GM21576 (cell line): Measurements from ENCODE around the gene GNPDA1.
A peak's percentile ranks its signal among the peaks of the same experiment; 100 is the strongest.
"Not testable (repeated sequence)": the region's sequence is repeated elsewhere in the genome, so short reads cannot be mapped to it uniquely, and the experiment has no call there.

Experiments used
- ATAC-seq: cut with Tn5 transposase; IDR thresholded peaks from one replicate; pipeline ENCODE4 v1.9.1; 2021; ENCODE audit warnings: mild to moderate bottlenecking, moderate library complexity; ENCODE audit not compliant: unreplicated experiment

Gene GNPDA1

DNA sequence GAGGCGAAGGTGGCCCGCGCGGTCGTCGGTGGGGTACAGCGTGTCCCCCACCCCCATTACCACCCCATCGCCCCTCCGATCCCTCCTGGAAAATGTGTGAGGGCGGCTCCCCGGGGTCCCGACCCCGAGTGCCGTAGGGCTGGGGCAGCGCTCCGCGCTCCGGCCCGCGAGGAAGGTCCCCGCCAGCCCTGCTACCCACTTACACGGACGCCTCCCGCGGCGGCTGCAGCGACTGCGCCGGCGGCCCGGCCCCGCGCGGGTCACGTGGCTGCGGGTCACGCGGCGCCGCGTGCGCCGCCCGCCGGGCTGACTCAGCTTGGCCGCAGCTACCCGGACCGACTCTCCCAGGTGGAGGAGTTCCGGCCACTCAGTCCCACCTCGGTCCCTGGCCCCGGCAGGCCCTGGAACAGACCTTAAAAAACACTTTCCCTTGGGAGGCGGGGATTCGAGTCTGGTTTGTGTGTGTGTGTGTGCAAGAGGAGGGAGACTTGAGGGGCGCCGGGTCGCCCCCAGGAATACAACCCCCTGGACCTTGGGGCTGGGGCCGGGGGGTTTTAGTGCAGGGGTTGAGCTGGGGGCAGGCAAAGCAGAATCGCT is at the start of gene GNPDA1:
GNPDA1 (minus strand) TSS at position 236 of the 597 bp plus-strand sequence. CDS start 992 bp downstream, outside the sequence.
- ATAC-seq: peak; percentile 56

DNA sequence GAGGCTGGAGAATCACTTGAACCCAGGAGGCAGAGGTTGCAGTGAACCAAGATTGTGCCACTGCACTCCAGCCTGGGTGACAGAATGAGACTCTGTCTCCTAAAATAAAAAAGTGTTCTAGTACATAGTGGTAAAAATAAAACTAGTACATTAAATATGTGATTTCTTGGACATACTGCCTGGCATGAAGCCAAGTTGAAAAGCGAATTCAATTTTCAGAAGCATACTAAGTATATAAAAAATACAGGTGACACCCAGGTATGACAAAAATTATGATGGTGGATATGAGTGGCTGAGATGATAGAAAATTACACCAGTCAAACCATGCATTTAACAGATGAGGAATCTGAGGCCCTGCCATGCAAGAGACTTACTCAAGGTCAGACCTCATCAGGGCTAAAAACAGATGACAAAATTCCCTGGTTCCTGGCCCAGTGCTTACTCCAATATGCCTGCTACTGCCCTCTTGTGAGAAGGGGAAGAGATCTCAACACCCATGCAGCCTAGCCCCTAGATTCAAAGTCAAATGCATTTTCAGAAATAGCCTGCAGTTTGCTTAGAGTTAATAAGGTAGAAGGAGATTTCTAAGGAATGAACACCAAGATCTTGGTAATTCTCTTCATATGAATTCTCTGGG is 46.6 kb upstream of the GNPDA1 start:
- ATAC-seq: no peak

DNA sequence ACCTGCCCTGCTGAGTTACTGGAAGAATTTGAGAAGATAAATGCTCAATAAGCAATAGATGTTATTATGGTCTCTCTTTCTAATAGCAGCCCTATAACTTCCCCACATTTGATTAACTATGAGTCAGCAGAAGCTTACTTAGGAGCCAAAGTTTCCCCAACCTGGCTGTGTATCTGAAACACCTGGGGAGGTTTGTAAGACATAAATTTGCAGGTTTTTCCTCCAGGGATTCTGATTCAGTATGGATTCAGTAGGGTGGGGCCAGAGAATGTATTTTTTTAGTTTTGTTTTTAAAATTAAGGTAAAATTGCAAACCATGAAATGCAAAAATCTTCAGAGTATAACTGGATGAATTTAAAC is 44.9 kb upstream of the GNPDA1 start:
- ATAC-seq: no peak

DNA sequence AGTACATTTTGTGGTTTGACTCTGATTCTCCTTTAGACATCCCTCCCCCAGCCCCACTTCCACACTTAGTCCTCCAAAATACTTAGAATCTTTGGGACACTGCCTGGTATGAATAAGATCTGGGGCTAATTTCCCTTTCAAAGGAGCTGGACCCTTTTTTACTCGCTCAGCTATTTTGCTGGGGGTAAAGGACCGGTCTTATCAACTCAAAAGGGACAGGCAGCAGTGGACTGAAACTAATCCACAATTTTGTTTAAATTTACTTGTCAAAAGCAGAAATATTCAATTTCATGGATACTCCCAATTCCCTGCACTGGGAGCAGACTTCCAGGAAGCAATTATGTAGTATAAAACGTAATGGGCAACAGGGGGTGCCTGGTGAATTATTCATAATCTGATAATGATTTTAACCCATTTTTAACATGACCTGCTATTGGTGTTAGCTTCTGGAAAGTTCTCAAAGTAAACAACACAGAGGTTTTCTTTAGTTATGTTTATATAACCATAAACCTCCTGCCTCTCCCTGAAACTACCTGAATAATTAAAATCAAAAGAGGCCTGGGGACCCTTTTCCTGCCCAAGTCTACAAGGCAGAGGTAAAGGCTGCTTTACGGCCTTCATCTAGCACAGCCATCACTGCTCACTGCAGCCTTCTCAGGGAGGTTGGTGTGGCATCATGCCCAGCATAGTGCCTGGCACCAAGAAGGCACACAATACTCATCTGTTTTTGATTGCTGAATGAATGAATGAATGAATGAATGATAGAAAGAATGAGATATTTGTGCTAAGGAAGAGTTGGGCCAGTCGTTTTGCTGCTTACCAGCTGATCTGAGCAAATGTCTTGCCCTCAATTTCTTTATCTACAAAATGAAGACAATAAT is 44.2 kb upstream of the GNPDA1 start:
- no peak for ATAC-seq

DNA sequence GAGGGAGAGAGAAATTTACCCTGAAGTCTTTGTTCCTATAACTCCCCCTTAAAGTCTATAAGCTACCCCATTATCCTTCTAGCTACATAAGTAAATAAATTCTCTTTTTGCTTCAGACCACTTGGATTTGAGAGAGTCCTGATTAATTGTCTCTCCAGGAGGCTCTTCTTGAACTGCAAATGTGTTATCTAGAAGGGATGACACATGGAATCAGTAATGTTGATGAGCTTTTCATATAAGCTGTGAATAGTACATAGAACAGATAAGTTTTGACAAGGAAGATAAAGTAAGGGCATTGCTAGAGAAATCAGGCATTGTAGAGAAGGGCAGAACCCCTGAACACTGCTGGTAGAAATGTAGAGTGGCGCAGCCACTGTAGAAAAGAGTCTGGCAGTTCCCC is 42.5 kb upstream of the GNPDA1 start:
- ATAC-seq: no peak

DNA sequence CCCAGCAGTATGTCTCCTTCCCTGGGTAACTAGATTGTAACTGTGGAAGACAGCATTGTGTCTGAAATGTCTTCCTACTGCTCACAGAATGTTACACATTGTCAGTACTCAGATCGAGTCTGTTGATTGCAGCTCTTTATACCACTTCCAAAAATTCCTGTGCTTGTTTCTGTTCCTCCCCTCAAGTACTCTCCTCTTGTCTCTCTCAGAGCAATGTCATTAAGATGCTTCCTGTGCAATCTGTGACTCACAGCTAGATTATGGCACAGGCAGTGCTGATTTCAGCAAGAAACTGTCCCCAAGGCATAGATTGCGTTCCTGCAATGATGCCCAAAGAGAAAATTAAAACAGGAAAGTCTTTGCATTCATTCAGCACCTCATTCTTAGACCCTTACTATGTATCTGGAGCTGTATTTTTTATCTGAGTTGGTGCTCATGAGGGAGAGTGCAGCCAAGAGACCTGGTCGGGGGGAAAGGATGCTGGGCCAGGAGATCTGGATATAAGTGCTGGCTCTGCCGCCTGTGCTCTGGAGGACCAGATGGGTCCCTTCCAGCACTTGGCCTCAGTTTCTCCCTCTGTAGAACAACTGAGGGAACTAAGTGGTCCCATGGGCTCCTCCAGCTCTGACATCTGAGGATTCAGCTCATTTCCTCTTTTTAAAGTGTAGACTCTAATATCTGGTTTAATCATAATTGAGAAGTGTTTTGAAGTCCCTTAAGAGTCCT is 40.8 kb upstream of the GNPDA1 start:
- no peak for ATAC-seq

DNA sequence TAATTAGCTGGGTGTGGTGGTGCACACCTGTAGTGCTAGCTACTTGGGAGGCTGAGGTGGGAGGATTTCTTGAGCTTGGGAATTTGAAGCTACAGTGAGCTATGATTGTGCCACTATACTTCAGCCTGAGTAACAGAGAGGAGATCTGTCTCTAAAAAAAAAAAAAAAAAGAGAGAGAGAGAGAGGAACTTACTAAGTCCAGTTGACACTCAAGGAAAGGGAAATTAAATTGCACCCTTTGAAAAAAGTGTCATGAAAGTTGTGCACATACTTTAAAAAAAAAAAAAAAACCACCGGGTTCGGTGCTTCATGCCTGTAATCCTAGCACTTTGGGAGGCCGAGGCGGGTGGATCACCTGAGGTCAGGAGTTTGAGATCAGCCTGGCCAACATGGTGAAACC is 39.2 kb upstream of the GNPDA1 start:
- ATAC-seq: not testable (repeated sequence)

DNA sequence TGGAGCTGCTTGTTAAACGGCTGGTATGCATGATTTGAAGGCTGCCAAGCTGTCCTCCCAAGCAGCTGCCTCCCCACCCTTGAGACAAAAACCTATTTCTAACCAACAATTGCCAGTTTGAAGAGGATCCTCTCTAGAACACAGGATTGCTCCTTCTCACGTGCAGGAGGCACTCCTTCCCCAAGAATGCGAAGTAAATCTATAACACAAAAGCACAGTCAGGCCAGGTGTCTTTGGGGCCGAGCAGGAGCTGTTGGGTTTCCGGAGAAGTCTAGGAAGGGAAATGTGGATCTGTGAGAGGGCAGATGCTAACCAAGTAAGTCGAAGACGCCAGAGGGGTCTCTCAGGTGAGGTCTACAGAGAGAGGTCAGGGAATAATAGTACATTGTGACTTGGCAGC is 35.4 kb upstream of the GNPDA1 start:
- no peak for ATAC-seq

DNA sequence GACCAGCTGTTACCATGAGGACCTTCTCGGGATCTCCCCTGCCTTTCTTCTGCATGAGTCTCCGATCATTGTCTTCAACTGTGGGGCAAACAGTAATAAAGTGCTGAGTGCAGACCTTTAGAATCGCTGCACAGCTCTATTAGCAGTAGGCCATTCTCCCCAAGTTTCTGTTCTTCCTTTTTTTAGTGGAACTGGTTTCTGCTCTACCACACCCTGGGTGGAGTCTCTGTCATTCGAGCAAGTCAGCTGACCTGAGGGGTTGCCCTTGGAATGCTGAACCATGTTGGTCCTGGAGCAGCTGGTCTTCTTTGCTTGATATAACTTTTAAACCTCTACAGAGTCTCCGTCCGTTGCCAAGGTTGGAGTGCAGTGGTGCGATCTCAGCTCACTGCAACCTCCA is 33.4 kb upstream of the GNPDA1 start:
- no peak for ATAC-seq

DNA sequence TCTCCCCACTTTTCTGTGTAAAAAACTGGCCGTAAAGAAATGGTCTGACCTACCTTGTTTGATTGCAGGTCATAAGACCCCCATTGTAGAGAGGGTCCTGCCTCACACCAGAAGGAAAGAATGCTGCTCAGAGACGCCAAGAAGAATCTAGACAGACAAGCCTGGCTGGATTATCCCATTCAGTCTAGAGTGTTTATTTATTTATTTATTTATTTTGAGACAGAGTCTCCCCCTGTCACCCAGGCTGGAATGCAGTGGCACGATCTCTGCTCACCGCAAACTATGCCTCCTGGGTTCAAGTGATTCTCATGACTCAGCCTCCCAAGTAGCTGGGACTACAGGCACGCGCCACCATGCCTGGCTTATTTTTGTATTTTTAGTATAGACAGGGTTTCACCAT is 28.1 kb upstream of the GNPDA1 start:
- not testable (repeated sequence) for ATAC-seq

DNA sequence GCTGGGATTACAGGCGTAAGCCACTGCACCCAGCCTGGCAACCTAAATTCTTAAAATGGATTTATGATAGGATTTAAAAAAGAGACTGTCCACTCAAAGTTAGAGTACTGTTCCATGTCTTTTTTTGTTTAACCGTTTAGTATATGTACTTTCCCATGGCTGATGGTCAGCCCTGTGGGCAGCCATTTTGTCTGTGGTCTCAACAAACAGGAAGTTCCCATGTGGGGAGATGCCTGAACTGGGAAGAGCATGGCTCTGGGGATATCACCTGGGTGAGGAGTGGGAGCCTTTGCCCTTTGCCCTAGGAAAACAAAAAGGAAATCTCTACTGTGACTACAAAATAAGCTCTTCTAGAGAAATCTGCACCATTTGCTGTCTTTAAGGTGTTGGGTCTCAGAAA is 27.5 kb upstream of the GNPDA1 start:
- no peak for ATAC-seq

DNA sequence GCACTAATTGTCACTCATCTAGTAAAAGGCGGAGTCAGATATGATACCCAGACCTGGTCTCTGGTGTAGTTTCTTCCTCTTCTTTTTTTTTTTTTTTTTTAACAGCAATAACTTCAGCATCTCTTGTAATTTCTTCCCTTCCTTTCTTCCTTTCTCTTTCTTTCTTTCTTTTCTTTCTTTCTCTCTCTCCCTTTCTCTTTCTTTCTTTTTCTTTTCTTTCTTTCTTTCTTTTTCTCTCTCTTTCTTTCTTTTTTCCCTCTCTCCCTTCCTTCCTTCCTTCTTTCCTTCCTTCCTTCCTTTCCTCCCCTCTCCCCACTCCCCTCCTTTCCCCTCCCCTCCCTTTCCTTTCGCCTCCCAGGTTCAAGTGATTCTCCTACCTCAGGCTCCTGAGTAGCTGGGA is 25.9 kb upstream of the GNPDA1 start:
- ATAC-seq: no peak

DNA sequence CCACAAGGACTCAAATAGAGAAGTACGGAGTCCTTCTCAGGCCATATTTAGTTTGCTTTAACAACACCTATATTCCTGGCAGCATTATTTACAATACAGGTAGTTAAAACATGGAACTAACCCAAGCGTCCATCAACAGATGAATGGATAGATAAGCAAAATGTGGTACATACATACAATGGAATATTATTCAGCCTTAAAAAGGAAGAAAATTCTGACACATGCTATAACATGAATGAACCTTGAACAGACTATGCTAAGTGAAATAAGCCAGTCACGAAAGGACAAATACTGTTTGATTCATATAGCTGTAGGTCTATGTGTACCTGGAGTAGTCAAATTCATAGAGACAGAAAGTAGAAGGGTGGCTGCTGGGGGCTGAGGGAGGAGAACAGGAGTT is 24.8 kb upstream of the GNPDA1 start:
- not testable (repeated sequence) for ATAC-seq

DNA sequence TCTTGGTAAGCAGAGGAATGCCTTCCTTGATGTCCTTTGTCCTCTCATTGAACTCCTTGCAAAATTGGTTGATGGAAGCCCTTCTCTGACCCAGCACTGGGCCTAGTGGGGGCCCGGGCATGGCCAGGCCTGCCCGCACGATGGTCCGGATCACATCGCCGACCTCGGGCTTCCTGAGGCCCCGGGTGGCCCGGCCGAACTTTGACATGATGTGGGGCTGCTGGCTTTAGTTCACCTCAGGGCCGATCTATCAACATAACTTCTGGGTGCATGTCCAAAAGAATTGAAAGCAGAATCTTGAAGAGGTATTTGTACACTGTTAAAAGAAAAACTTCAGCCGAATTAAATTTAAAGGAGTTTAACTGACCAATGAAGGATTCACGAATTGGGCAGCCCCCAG is 24.1 kb upstream of the GNPDA1 start:
- no peak for ATAC-seq

DNA sequence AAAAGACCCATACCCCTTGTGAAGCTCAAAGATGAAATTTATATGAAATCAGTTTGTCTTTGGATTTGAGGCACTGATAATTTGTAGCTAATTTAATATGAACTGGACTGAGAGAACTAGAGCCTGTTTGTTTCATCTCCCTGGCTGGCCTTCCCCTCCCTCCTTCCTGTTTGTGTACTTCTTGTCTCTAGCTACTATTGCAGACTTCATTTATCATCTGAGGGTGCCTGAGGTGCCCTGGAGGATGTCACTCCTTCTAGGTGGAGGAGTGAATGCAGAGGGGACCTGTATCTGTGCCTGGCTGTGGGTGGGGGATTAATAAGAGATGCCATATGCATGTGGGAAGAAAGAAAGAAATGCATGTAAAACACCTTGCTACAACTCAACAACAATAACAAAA is 22.2 kb upstream of the GNPDA1 start:
- ATAC-seq: no peak

DNA sequence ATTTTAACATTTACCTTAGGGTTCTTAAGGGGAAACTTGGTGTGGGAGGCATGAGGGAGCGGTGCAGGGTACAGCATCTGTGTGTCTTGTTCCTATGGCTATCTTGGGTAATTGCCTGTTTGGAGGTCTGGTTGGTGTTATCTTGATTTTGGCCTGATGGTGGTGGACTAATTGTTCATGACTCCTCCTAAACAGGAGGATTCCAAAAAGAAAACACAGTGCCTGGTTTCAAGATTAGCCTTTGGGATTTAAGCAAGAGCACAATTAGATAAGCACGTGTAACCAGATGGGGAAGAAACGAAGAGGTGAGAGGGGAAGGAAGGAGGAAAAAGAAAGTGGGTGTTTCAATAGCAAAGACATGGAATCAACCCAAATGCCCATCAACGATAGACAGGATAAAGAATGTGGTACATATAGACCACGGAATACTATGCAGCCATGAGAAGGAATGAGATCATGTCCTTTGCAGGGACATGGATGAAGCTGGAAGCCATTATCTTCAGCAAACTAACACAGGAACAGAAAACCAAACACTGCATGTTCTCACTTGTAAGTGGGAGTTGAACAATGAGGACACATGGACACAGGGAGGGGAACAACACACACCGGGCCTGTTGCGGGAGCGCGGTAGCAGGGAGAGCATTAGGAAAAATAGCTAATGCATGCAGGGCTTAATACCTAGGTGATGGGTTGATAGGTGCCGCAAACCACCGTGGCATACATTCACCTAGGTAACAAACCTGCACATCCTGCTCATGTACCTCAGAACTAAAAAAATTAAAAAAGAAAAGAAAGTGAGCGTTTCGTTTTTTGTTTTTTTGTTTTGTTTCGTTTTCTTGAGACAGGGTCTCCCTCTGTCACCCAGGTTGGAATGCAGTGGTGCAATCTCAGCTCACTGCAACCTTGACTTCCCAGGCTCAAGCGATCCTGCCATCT is 21.1 kb upstream of the GNPDA1 start:
- ATAC-seq: not testable (repeated sequence)

DNA sequence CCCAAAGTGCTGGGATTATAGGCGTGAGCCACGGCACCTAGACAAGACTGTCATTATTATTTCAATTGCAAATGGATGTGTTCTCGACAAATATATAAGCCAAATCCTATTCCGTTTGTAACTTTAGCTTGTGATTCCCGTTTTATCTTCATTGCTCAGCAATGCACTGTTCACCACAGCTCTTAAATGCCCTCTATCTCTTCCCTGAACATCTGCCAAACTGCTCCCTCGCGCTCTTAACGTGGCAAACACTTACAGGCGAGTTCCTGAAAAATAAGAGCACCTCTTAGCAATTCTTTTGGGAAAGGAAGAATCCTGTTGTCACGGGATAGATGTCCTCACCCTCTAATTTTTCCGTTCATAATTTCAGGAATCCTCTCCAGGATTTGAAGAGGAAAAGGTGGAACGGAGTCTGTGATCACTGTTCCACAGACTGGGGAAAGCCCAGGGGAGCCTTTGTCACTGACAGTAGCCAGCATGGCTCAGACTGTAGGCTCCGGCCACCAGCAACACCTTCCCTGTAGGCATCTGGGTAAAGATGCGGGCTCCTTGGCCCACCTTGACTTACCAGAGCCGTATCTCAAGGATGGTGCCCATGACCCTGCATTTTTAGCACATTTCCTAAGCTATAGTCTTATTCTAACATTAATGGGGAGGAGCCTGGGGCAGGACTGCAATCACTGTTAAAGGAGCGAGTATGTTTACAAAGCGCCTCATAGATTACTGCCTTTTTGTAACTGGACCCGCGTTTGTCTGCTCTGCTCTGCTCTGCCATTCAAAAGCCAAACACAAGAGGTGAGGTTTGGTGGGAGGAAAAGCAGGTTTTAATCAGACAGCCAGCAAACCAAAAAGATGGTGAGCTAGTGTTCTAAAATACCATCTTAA is 20.2 kb upstream of the GNPDA1 start:
- ATAC-seq: no peak

DNA sequence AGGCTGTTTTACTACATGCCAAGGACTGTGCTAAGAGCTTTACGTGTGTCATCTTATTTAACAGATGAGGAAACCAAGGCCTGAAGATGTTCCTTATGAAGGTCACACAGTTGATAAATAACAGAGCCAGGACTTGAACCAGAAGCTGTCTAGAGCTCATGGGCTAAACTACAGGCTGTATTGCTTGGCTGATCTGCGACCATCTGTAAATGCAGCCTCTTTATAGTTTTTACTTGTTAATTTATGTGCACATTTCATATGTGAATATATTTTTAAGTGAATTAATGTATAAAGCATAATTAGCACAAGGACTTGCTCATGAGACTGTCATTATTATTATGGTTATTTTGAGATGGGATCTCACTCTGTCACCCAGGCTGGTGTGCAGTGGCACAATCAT is 19.3 kb upstream of the GNPDA1 start:
- no peak for ATAC-seq

DNA sequence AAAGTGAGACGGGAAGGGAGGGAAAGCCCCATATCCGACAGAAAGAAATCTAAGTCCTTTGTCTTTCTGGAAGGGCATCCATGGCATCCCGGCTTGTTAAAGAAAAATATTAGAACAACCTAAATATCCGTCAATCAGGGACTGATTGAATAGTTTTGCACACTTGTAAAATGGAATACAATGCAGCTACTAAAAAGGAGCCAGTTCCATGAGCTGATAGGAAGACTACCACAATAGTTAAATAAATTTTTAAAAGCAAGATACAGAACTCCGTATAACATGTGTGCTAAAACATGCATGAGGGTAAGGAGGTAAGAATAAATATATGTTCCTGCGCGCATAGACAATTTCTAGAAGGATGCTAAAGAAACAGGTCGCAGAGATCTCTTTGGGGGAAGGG is 12.8 kb upstream of the GNPDA1 start:
- no peak for ATAC-seq
